ENCODE results near the gene CFAP92. TPM values are rescaled to one million over a fixed set of nuclear protein-coding genes. Genes with fewer than 3 reads are reported as not detected.

CFAP92 gene
- total RNA-seq, 1 donor from 2014 or later, result under 0.01 TPM

DNA sequence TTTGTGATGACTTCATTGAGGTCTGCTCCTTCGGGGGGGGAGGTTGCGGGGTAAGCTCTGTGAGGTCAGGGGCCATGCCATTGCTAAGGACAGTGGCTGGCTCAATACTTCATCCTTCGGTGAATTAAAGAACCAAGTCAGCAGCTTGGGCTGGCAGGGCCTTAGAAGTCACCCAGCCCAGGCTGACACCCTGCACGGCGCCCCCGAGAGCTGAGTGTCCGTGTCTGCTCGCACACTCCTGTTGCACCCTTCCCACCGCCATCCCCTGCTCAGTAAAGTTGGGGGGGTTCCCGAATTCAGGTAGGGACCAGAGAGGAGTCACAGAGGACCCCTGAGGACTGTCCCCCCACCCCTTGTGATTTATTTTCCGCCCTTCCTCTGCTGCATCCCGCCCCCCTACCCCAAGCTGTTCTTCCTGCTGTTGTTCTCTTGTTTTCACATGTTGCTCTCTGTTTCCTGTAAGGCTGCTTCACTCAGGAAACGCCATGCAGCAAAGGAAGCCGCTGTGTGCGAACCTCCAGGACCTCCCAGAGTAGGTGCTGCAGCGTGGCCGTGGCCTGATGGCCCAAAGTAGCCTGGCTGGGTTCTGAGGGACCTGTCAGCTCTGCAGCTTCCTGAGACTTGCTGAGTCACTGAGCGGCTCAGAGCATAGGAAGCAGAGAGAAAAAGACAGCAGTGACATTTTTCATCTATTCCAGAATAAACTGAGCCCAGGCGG, 21.7 kb upstream of the CFAP92 start:
- Histone ChIP-seq H3K27me3 (ENCODE audit: control insufficient read depth, insufficient read depth, low read length) (no peaks in the 10 kb centered on the region), H3K4me3 (ENCODE audit: low read depth, low read length) (no peak overlapping the region), H3K36me3 (ENCODE audit: control insufficient read depth, insufficient read depth, low read length) (no peaks in the 10 kb centered on the region)
- DNase-seq (ENCODE audit: low read depth) (no peak), FAIRE-seq (no peak)
- TF ChIP-seq, protein P1, sequence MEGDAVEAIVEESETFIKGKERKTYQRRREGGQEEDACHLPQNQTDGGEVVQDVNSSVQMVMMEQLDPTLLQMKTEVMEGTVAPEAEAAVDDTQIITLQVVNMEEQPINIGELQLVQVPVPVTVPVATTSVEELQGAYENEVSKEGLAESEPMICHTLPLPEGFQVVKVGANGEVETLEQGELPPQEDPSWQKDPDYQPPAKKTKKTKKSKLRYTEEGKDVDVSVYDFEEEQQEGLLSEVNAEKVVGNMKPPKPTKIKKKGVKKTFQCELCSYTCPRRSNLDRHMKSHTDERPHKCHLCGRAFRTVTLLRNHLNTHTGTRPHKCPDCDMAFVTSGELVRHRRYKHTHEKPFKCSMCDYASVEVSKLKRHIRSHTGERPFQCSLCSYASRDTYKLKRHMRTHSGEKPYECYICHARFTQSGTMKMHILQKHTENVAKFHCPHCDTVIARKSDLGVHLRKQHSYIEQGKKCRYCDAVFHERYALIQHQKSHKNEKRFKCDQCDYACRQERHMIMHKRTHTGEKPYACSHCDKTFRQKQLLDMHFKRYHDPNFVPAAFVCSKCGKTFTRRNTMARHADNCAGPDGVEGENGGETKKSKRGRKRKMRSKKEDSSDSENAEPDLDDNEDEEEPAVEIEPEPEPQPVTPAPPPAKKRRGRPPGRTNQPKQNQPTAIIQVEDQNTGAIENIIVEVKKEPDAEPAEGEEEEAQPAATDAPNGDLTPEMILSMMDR (IDR thresholded peaks at IDR 0.05; ENCODE audit: insufficient read depth, low read length, severe bottlenecking), result no peak

DNA sequence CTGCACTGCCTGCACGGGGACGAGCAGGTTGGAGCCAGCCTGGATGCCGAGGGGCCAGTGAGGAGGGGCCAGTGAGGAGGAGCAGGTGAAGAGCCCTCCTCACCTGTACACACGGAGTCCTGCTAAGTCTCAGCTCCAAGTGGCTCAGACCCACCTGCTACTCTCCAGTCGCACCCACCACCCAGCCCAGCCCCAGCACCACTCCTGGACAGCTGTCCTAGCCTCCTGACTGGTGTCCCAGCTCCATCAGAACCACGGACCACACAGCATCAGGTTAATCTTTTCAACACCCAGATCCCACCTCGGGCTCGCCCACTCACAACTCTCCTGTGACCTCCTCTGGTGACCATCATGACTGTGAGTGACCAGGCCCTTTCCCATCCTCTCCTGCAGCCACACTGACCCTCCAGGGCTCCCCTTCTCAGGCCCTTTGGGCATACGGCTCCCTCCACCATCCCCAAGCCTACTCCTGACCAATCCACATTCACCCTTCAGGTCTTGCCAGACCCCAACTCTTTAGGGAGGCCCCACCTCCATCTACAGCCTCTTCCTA, 21.0 kb upstream of the CFAP92 start:
- no peak overlapping the region for H3K4me3 ChIP-seq (ENCODE audit: low read depth, low read length)
- DNase-seq (ENCODE audit: low read depth), result no peak
- H3K27me3 ChIP-seq (ENCODE audit: control insufficient read depth, insufficient read depth, low read length), result no peaks in the 10 kb centered on the region
- H3K36me3 ChIP-seq (ENCODE audit: control insufficient read depth, insufficient read depth, low read length), result no peaks in the 10 kb centered on the region
- TF ChIP-seq, protein P1 (IDR thresholded peaks at IDR 0.05; ENCODE audit: insufficient read depth, low read length, severe bottlenecking), result no peak
- FAIRE-seq, result no peak

DNA sequence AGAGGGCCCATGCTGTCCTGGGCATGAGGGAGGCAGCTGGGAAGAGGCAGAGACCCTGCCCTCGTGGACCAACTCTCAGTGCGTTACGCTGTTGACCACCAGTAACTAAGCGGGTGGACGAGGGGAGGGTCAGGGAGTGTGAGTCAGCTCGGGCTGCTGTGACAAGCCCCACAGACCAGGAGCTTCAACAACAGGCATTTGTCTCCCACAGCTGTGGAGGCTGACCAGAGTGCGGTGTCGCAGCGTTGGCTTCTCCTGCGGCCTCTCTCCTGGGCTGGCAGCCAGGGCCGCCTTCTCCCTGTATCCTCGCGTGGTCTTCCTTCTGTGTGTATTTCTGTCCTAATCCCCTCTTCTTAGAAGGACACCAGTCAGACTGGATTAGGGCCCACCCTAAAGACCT, 20.3 kb upstream of the CFAP92 start:
- Histone ChIP-seq H3K4me3 (ENCODE audit: low read depth, low read length) (no peak overlapping the region), H3K27me3 (ENCODE audit: control insufficient read depth, insufficient read depth, low read length) (no peaks in the 10 kb centered on the region), H3K36me3 (ENCODE audit: control insufficient read depth, insufficient read depth, low read length) (no peaks in the 10 kb centered on the region)
- FAIRE-seq (peak; percentile 18), DNase-seq (ENCODE audit: low read depth) (no peak)
- TF ChIP-seq, protein P1 (IDR thresholded peaks at IDR 0.05; ENCODE audit: insufficient read depth, low read length, severe bottlenecking), result no peak

DNA sequence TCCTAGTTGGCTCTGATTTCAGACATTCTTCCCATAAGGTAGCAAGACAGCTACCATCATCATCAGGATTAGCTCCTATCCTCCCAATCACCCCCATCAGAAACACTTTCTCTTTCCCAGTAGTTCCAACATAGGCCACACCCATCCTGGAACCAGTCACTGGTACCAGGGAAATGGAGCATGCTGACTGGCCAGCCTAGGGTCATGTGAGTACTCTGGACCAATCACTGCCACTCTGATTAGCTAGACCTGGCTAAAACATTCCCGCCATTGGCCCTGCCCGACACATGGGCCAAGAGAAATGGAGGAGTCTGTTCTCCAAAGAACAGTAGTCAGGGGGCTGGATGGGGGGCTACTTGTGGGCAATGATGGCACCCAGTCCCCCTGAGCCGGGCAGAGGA, 19.6 kb upstream of the CFAP92 start:
- TF ChIP-seq, protein P1 (IDR thresholded peaks at IDR 0.05; ENCODE audit: insufficient read depth, low read length, severe bottlenecking), result no peak
- H3K27me3 ChIP-seq (ENCODE audit: control insufficient read depth, insufficient read depth, low read length), result no peaks in the 10 kb centered on the region
- DNase-seq (ENCODE audit: low read depth), result no peak
- H3K4me3 ChIP-seq (ENCODE audit: low read depth, low read length), result no peak overlapping the region
- H3K36me3 ChIP-seq (ENCODE audit: control insufficient read depth, insufficient read depth, low read length), result no peaks in the 10 kb centered on the region
- FAIRE-seq, result no peak

DNA sequence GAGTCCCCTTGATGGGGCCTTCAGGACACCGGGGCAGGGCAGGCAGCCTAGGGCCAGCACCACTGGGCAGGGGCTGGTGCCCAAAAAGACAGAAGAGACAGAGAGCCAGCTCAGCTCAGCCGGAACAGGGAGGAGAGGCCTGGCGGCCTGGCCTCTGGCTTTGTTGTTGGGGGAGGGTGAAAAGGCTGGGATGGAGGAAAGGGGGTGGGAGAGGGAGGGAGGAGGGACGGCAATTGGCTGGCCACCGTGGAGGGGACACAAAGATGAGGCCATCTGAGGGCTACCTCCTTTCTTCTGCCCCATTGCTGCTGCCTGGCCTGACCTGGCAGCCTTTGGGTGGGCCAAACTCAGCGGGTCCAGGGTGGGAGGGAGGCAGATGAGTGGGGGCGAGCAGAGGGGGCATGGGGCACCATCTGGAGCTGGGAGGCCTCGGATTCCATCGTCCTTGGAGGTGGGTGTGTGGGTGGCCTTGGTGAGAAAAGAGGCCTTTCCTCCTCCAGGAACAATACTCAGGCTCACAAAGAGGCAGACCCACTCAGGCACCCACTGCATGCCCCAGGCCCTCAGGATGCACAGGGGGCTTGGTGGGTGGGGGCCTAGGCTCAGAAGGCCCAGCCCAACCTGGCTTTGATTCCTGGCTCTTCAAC, 16.6 kb upstream of the CFAP92 start:
- H3K4me3 ChIP-seq (ENCODE audit: low read depth, low read length), result no peak overlapping the region
- H3K27me3 ChIP-seq (ENCODE audit: control insufficient read depth, insufficient read depth, low read length), result no peaks in the 10 kb centered on the region
- TF ChIP-seq, protein P1 (IDR thresholded peaks at IDR 0.05; ENCODE audit: insufficient read depth, low read length, severe bottlenecking), result no peak
- no peak for FAIRE-seq
- no peaks in the 10 kb centered on the region for H3K36me3 ChIP-seq (ENCODE audit: control insufficient read depth, insufficient read depth, low read length)
- DNase-seq (ENCODE audit: low read depth), result no peak

All from bronchial epithelial cell (primary cell).